Endothelial cell (in vitro differentiated cells): ENCODE measurements around the gene FSHB. TPM values are rescaled to one million over a fixed set of nuclear protein-coding genes. Genes with fewer than 3 reads are reported as not detected.
A peak's percentile ranks its signal among the peaks of the same experiment; 100 is the strongest.

ENCODE experiments used
- DNase-seq: peaks from one replicate; pipeline ENCODE4 v3.0.0; 2021; ENCODE audit warnings: low spot score
- H3K27ac Mint-ChIP-seq: one replicate; pipeline ENCODE4 v1.8.0; 2021; ENCODE audit warnings: mixed read lengths, inconsistent platforms; ENCODE audit not compliant: unreplicated experiment
- H3K27me3 Mint-ChIP-seq: one replicate; pipeline ENCODE4 v1.8.0; 2021; ENCODE audit warnings: mild to moderate bottlenecking, moderate library complexity, mixed read lengths, inconsistent platforms; ENCODE audit not compliant: unreplicated experiment
- H3K36me3 Mint-ChIP-seq: one replicate; pipeline ENCODE4 v1.8.0; 2021; ENCODE audit warnings: mild to moderate bottlenecking, low read depth, mixed read lengths, inconsistent platforms; ENCODE audit not compliant: unreplicated experiment
- H3K4me1 Mint-ChIP-seq: one replicate; pipeline ENCODE4 v1.8.0; 2021; ENCODE audit warnings: mild to moderate bottlenecking, mixed read lengths, inconsistent platforms; ENCODE audit not compliant: unreplicated experiment
- H3K4me3 Mint-ChIP-seq: one replicate; pipeline ENCODE4 v1.8.0; 2021; ENCODE audit warnings: mild to moderate bottlenecking, mixed read lengths, inconsistent platforms; ENCODE audit not compliant: unreplicated experiment
- H3K9me3 Mint-ChIP-seq: one replicate; pipeline ENCODE4 v1.8.0; 2021; ENCODE audit warnings: mixed read lengths, inconsistent platforms; ENCODE audit not compliant: unreplicated experiment
- CTCF ChIP-seq: fragments of 200-600 bp; sonication (generic); IDR thresholded peaks from one replicate; pipeline ENCODE4 v1.5.0; 2021; ENCODE audit warnings: antibody characterized with exemption; ENCODE audit not compliant: unreplicated experiment
- total RNA-seq: library from RNA; stranded (reverse); fragmentation: NEBNext Ultra II Directional; extraction: Animal tissue kit (Norgen Biotek cat#: 25700); gene quantifications from one replicate; pipeline ENCODE4 v1.2.1, GENCODE V29; 2021; ENCODE audit not compliant: unreplicated experiment

FSHB gene
- total RNA-seq, 1 donor from 2014 or later = not detected

- no peak for DNase-seq
- Mint-ChIP-seq H3K36me3 (no peaks in the 10 kb centered on the region), H3K4me3 (no peak overlapping the region), H3K4me1 (peaks cover 7% of the 10 kb centered on the region), H3K27me3 (no peaks in the 10 kb centered on the region), H3K9me3 (no peaks in the 10 kb centered on the region), H3K27ac (no peak overlapping the region)
- no peak for TF ChIP-seq CTCF
Measured at GRCh38 chr11:30281476-30282288, 50.9 kb downstream of the FSHB start.

- Mint-ChIP-seq H3K36me3 (no peaks in the 10 kb centered on the region), H3K27ac (no peak overlapping the region), H3K9me3 (no peaks in the 10 kb centered on the region), H3K4me3 (no peak overlapping the region), H3K27me3 (no peaks in the 10 kb centered on the region), H3K4me1 (peaks cover 7% of the 10 kb centered on the region)
- no peak for TF ChIP-seq CTCF
- DNase-seq = peak; percentile 10
Measured at GRCh38 chr11:30282289-30282631, 51.4 kb downstream of the FSHB start.

Other genes with a start within 250 kb of the FSHB start
- 0.21 TPM for gene KCNA4, start 214.0 kb upstream of the FSHB start, total RNA-seq
- 19.2 TPM for gene ARL14EP, start 92.1 kb downstream of the FSHB start, total RNA-seq